ENCODE data around the gene TMSB4X.
"Not testable (repeated sequence)": the region's sequence is repeated elsewhere in the genome, so short reads cannot be mapped to it uniquely, and the experiment has no call there.

TMSB4X gene

DNA sequence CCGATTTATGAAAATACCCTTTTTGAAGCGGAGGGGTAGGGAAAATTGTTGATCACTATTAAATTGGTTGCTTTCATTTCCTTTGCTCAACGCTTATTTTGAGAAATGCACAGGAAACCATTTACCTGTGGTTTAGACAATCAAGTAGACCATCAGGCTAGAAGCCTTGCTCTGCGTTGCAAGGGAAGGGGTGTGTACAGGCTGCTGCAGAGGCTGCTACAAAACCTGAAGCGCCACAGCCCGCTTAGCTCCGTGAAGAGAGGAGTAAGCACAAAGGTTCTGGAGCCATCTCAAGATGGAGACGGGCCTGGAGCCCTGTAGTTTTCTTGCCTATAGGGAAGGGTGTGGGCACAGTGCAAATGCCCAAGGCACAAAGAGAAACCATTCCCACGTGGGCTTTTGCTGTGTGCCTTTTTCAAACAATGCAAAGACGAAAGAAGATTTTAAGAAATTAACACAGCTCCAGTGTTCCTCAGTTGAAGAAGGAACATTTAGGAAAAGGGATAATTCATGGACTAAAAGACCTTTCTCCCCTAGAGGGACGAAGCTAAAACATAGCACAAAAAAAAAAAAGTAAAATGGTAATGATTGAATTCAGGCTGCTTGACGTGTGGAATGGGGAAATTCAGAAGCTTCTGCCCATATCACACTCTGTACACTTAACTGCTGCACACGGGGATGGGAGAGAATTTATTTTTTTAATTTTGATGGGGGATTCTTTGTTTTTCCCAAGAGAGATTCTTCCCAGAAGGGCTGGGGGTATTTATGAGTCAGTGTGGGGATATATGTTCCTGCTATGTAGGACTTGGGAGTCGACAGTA lies 3.5 kb downstream of the TMSB4X start:
- Histone ChIP-seq H3K27ac (ENCODE audit: low read length) (peak overlapping the region; percentile 100), H3K36me3 (replicated peaks; ENCODE audit: low read depth, low read length) (peaks cover 28% of the 10 kb centered on the region), H2AFZ (ENCODE audit: low read depth, low read length) (no peak overlapping the region), H4K20me1 (ENCODE audit: insufficient read depth, low read length) (peaks cover 20% of the 10 kb centered on the region), H3K79me2 (ENCODE audit: low read length) (peaks cover 53% of the 10 kb centered on the region), H3K9ac (ENCODE audit: low read length) (peak overlapping the region; percentile 100), H3K4me2 (ENCODE audit: low read length) (peak overlapping the region; percentile 98), H3K4me1 (ENCODE audit: low read length) (peaks cover 49% of the 10 kb centered on the region), H3K27me3 (ENCODE audit: low read depth, low read length) (no peaks in the 10 kb centered on the region), H3K4me3 (ENCODE audit: low read length) (peak overlapping the region; percentile 95), H3K9me3 (ENCODE audit: insufficient read depth, low read length) (no peaks in the 10 kb centered on the region)
- TF ChIP-seq, protein P1, sequence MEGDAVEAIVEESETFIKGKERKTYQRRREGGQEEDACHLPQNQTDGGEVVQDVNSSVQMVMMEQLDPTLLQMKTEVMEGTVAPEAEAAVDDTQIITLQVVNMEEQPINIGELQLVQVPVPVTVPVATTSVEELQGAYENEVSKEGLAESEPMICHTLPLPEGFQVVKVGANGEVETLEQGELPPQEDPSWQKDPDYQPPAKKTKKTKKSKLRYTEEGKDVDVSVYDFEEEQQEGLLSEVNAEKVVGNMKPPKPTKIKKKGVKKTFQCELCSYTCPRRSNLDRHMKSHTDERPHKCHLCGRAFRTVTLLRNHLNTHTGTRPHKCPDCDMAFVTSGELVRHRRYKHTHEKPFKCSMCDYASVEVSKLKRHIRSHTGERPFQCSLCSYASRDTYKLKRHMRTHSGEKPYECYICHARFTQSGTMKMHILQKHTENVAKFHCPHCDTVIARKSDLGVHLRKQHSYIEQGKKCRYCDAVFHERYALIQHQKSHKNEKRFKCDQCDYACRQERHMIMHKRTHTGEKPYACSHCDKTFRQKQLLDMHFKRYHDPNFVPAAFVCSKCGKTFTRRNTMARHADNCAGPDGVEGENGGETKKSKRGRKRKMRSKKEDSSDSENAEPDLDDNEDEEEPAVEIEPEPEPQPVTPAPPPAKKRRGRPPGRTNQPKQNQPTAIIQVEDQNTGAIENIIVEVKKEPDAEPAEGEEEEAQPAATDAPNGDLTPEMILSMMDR (IDR thresholded peaks at IDR 0.05; ENCODE audit: low read depth, low read length): no peak

DNA sequence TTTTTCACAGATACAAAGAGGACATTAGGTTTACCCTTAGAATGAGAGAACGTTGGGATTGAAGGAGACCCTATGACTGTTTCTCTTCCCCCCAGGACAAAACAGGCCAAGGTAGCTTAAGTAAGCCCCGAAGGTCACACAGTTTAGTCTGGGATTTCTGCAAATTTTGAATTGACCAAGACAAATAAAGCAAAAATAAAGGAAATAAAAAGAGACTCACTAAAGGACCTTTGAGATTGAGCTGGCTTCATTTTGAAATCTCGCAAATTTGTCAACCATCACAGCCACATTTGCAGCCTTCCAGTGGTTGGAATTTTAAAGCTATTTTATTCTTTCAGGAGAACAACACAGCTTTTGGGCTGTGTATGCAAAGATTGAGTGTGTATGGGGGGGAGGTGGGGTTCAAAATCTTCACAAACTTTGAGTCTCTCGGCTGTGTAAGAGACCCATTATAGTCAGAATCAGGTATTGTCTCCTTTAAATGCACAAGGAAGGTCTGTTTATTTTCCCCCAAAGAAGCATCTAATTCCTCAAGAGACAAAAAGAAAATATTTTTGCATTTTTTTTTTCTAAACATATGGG lies 4.2 kb downstream of the TMSB4X start:
- Histone ChIP-seq H2AFZ (ENCODE audit: low read depth, low read length) (no peak overlapping the region), H3K79me2 (ENCODE audit: low read length) (peaks cover 46% of the 10 kb centered on the region), H3K4me1 (ENCODE audit: low read length) (peaks cover 49% of the 10 kb centered on the region), H3K9ac (ENCODE audit: low read length) (peak overlapping the region; percentile 100), H3K9me3 (ENCODE audit: insufficient read depth, low read length) (no peaks in the 10 kb centered on the region), H3K4me2 (ENCODE audit: low read length) (peak overlapping the region; percentile 98), H3K27me3 (ENCODE audit: low read depth, low read length) (no peaks in the 10 kb centered on the region), H4K20me1 (ENCODE audit: insufficient read depth, low read length) (peaks cover 20% of the 10 kb centered on the region), H3K4me3 (ENCODE audit: low read length) (peak overlapping the region; percentile 95), H3K27ac (ENCODE audit: low read length) (peak overlapping the region; percentile 100), H3K36me3 (replicated peaks; ENCODE audit: low read depth, low read length) (peaks cover 28% of the 10 kb centered on the region)
- no peak for TF ChIP-seq EZH2phosphoT487 (IDR thresholded peaks at IDR 0.05; ENCODE audit: low read depth)
- TF ChIP-seq, protein P1 (IDR thresholded peaks at IDR 0.05; ENCODE audit: low read depth, low read length): no peak

GRCh38 chrX:12979616-12980015 lies 4.7 kb downstream of the TMSB4X start:
- no peak for TF ChIP-seq EZH2phosphoT487 (IDR thresholded peaks at IDR 0.05; ENCODE audit: low read depth)
- TF ChIP-seq, protein P1 (IDR thresholded peaks at IDR 0.05; ENCODE audit: low read depth, low read length): no peak
- Histone ChIP-seq H3K36me3 (replicated peaks; ENCODE audit: low read depth, low read length) (peaks cover 28% of the 10 kb centered on the region), H2AFZ (ENCODE audit: low read depth, low read length) (no peak overlapping the region), H3K9me3 (ENCODE audit: insufficient read depth, low read length) (no peaks in the 10 kb centered on the region), H3K27me3 (ENCODE audit: low read depth, low read length) (no peaks in the 10 kb centered on the region), H3K27ac (ENCODE audit: low read length) (peak overlapping the region; percentile 100), H3K79me2 (ENCODE audit: low read length) (peaks cover 41% of the 10 kb centered on the region), H3K9ac (ENCODE audit: low read length) (peak overlapping the region; percentile 100), H3K4me3 (ENCODE audit: low read length) (peak overlapping the region; percentile 95), H4K20me1 (ENCODE audit: insufficient read depth, low read length) (peaks cover 20% of the 10 kb centered on the region), H3K4me1 (ENCODE audit: low read length) (peaks cover 54% of the 10 kb centered on the region), H3K4me2 (ENCODE audit: low read length) (peak overlapping the region; percentile 98)

GRCh38 chrX:12980039-12980438 lies 5.1 kb downstream of the TMSB4X start:
- H3K4me1 ChIP-seq (ENCODE audit: low read length): peaks cover 58% of the 10 kb centered on the region

More at GRCh38 chrX:12980039-12980438, 5.1 kb downstream of the TMSB4X start:
- peaks cover 28% of the 10 kb centered on the region for H3K36me3 ChIP-seq (replicated peaks; ENCODE audit: low read depth, low read length)
- not testable (repeated sequence) for H3K9me3 ChIP-seq (ENCODE audit: insufficient read depth, low read length); H3K27me3 ChIP-seq (ENCODE audit: low read depth, low read length); H2AFZ ChIP-seq (ENCODE audit: low read depth, low read length)
- H4K20me1 ChIP-seq (ENCODE audit: insufficient read depth, low read length): peaks cover 20% of the 10 kb centered on the region
- peak overlapping the region; percentile 98 for H3K4me2 ChIP-seq (ENCODE audit: low read length)
- peak overlapping the region; percentile 95 for H3K4me3 ChIP-seq (ENCODE audit: low read length)
- H3K79me2 ChIP-seq (ENCODE audit: low read length): peaks cover 37% of the 10 kb centered on the region
- H3K9ac ChIP-seq (ENCODE audit: low read length): peak overlapping the region; percentile 100
- peak overlapping the region; percentile 100 for H3K27ac ChIP-seq (ENCODE audit: low read length)
